ENCODE measurements around the gene ADAM10.

The ADAM10 gene

GRCh38 chr15:58549013-58549784, 200.3 kb downstream of the ADAM10 start:
- DNase-seq, result peak; percentile 75

GRCh38 chr15:58548308-58549012, 201.0 kb downstream of the ADAM10 start:
- DNase-seq, result no peak

DNA sequence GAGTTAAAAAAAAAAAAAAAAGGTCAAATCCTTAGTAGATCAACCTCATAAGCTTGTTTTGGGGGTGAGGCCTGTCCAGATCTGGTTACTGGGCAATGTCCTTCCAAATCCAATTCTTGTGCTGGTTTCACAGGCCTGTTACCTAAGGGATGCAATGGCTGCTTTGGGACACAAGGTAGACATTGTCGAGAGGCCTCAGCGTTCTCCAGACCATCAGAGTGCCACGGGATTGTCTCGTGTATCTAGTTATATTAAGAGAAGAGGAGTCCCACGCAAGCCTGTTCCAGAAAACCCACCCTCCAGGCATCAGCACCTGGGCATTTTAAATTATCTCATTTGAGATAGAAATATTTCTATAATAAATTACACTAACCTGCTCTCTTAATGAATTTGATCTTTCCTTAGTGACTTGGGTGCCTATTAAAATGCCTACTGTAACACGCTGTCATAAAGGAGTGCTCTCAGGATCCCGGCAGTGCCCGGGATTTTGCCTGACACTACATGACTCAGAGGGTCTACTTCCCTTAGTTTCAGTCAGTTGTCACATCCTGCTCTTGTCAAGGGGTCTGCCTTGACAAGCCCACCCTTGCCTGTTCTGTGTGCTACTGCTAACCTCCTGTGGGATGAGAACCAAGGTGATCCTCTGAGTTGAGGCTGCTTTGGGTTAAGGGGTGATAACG, 201.7 kb downstream of the ADAM10 start:
- no peak for DNase-seq

DNA sequence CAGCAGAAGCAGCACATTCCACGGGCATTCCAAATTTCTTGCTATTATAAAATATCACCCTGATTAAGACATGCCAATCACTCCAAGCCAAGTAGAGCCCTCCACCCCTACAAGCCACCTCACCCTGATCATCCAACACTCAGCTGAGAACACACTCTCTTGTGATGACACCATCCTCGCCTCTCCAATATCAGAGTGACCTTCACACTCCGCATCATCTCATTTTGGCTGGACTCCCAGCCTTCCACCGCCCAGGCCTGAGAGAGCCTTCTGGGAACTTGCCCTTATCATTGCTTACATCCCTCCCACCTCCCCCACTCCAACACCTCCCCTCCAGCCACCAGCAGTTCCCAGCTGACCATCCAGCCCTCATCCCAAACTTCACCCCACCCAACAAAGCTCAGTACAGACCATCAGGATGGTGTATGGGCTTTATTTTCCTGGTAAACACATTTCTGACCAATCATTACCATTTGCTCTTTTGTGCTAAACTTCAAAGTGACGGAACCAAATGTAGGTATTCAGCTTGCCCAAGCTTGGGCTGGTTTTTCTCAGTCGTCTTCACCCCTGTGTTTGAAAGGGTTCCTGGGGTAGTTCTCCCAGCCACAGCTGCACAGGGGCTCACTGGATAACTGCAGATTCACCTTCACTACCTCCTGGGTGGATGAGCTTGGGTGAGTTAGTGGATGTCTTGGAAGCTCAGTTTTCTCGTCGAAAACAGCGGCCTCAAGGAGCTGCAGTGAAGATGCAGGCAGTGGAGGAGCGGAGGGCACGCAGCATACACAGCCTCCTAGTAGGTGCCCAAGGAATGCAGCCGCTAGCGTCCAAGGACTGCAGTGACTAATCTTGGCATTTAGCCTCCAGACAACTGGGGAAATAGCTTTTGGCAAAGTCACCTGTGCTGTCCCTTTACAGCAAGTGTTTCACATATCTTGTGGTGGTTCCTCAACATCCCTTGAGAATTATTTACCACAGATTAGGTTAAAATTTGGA, 202.6 kb downstream of the ADAM10 start:
- no peak for DNase-seq

- no peak for DNase-seq
These were observed 203.4 kb downstream of the ADAM10 start for GRCh38 chr15:58546066-58546591.

DNA sequence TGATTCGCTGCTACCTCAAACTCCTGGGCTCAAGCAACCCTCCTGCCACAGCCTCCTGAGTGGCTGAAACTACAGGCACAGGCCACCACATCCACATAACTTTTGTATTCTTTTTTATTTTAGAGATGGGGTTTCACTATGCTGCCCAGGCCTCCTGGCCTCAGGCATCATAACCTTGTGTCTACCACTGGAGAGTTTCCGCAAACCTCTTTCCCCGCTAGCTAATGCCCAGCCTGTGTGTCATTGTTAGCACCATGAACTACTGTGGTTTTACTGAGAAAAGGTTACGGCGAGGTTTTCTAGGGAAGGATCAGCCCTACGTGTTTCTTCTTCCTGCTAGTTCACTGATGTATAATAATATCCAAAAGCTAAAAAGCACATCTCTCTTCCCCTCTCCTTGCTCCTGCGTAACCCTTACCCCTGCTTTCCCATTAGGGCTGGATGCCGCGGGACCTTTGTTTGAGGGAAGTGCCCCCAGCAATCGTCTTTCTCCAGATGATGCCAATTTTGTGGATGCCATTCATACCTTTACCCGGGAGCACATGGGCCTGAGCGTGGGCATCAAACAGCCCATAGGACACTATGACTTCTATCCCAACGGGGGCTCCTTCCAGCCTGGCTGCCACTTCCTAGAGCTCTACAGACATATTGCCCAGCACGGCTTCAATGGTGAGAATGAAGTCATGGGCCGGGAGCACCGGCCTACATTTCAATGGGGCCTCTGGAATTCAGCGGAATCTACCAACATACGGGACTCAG, 204.0 kb downstream of the ADAM10 start:
- no peak for DNase-seq

- DNase-seq, result peak; percentile 93
These were observed 204.8 kb downstream of the ADAM10 start for GRCh38 chr15:58544756-58545155.

GRCh38 chr15:58543664-58544335, 205.7 kb downstream of the ADAM10 start:
- no peak for DNase-seq

- DNase-seq, result no peak
These were observed 208.0 kb downstream of the ADAM10 start for GRCh38 chr15:58541410-58542087.

GRCh38 chr15:58539548-58539947, 210.0 kb downstream of the ADAM10 start:
- DNase-seq, result no peak

DNA sequence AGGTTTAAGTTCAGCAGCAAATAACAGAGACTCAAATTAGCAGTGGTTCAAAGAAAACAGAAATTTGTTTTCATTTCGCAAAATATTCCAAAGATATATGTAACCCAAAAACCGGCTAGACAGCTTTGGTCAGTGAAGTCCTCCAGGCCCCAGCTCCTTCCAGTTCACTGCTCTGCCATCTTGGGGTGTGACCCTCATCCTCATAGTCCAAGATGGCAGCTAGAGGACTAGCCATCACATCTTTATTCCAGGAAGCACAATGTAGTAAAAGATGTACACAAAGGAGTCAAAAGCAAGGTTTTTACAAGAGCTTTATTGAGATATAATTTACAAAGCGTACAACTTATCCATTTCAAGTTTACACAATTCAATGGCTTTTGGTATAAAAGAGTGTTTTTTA, 210.6 kb downstream of the ADAM10 start:
- no peak for DNase-seq

Data from NCI-H2171 treated with DMSO at 0.1 percent for 48 hours (cell line).